COLO668 (cell line): Measurements from ENCODE around the gene PRICKLE1.

Experiments used
- DNase-seq: peaks from one replicate; lab custom pipeline; 2025; ENCODE audit not compliant: unreplicated experiment; lab: John Stamatoyannopoulos, UW

PRICKLE1 gene

GRCh38 chr12:42496886-42497285, 92.7 kb downstream of the PRICKLE1 start:
- DNase-seq: no peak

- DNase-seq: no peak
Observed at GRCh38 chr12:42495244-42495643, 94.3 kb downstream of the PRICKLE1 start.

GRCh38 chr12:42492267-42492666, 97.3 kb downstream of the PRICKLE1 start:
- no peak for DNase-seq

GRCh38 chr12:42490261-42490842, 99.2 kb downstream of the PRICKLE1 start:
- no peak for DNase-seq

GRCh38 chr12:42486407-42486806, 103.1 kb downstream of the PRICKLE1 start:
- DNase-seq: no peak

GRCh38 chr12:42485823-42486222, 103.7 kb downstream of the PRICKLE1 start:
- DNase-seq: no peak

- DNase-seq: no peak
Observed at GRCh38 chr12:42484996-42485395, 104.5 kb downstream of the PRICKLE1 start.

GRCh38 chr12:42483521-42483790, 106.1 kb downstream of the PRICKLE1 start:
- peak; percentile 15 for DNase-seq

- DNase-seq: peak; percentile 57
Observed at GRCh38 chr12:42482748-42483520, 106.6 kb downstream of the PRICKLE1 start.

- DNase-seq: peak; percentile 4
Observed at GRCh38 chr12:42482041-42482747, 107.4 kb downstream of the PRICKLE1 start.

GRCh38 chr12:42481368-42481767, 108.2 kb downstream of the PRICKLE1 start:
- DNase-seq: no peak

- no peak for DNase-seq
Observed at GRCh38 chr12:42477941-42478340, 111.6 kb downstream of the PRICKLE1 start.

GRCh38 chr12:42475106-42475505, 114.4 kb downstream of the PRICKLE1 start:
- DNase-seq: no peak

- DNase-seq: no peak
Observed at GRCh38 chr12:42474391-42474790, 115.2 kb downstream of the PRICKLE1 start.

- no peak for DNase-seq
Observed at GRCh38 chr12:42473561-42473960, 116.0 kb downstream of the PRICKLE1 start.

- no peak for DNase-seq
Observed at GRCh38 chr12:42473130-42473529, 116.4 kb downstream of the PRICKLE1 start.

GRCh38 chr12:42472376-42472775, 117.2 kb downstream of the PRICKLE1 start:
- DNase-seq: no peak

- DNase-seq: peak; percentile 4
Observed at GRCh38 chr12:42469355-42470175, 120.0 kb downstream of the PRICKLE1 start.

- no peak for DNase-seq
Observed at GRCh38 chr12:42468921-42469320, 120.6 kb downstream of the PRICKLE1 start.

- DNase-seq: no peak
Observed at GRCh38 chr12:42468341-42468821, 121.2 kb downstream of the PRICKLE1 start.

GRCh38 chr12:42463671-42464070, 125.9 kb downstream of the PRICKLE1 start:
- DNase-seq: no peak
